Muscle layer of colon (tissue), 2 donors: ENCODE measurements around the gene DIP2C.
"Not testable (repeated sequence)": the region's sequence is repeated elsewhere in the genome, so short reads cannot be mapped to it uniquely, and the experiment has no call there.

Source experiments
- H3K27ac ChIP-seq: one replicate; pipeline ENCODE4 v1.7.0; 2013; ENCODE audit warnings: low read depth, mild to moderate bottlenecking, low read length, moderate library complexity
- H3K27me3 ChIP-seq, 2 donors: one replicate each; pipeline ENCODE4 v1.7.0; 2013; ENCODE audit warnings: low read length in 2 of 2, mild to moderate bottlenecking in 2 of 2; ENCODE audit not compliant: insufficient read depth in 2 of 2, control insufficient read depth in 1 of 2
- H3K36me3 ChIP-seq: one replicate; pipeline ENCODE4 v1.7.0; 2013; ENCODE audit warnings: mild to moderate bottlenecking, low read length; ENCODE audit not compliant: insufficient read depth
- H3K4me1 ChIP-seq: one replicate; pipeline ENCODE4 v1.7.0; 2013; ENCODE audit warnings: mild to moderate bottlenecking, low read length; ENCODE audit not compliant: insufficient read depth
- H3K4me3 ChIP-seq, 2 donors: one replicate each; pipeline ENCODE4 v1.7.0; 2013; ENCODE audit warnings: low read length in 2 of 2, low read depth in 1 of 2, mild to moderate bottlenecking in 1 of 2, moderate library complexity in 1 of 2
- H3K9ac ChIP-seq: one replicate; pipeline ENCODE4 v1.7.0; 2013; ENCODE audit warnings: low read length
- H3K9me3 ChIP-seq: one replicate; pipeline ENCODE4 v1.7.0; 2013; ENCODE audit warnings: mild to moderate bottlenecking, low read length
- donor health status: abdominal sarcoma.
- donor health status: Adenocarcinoma of cecum.

Gene DIP2C

DNA sequence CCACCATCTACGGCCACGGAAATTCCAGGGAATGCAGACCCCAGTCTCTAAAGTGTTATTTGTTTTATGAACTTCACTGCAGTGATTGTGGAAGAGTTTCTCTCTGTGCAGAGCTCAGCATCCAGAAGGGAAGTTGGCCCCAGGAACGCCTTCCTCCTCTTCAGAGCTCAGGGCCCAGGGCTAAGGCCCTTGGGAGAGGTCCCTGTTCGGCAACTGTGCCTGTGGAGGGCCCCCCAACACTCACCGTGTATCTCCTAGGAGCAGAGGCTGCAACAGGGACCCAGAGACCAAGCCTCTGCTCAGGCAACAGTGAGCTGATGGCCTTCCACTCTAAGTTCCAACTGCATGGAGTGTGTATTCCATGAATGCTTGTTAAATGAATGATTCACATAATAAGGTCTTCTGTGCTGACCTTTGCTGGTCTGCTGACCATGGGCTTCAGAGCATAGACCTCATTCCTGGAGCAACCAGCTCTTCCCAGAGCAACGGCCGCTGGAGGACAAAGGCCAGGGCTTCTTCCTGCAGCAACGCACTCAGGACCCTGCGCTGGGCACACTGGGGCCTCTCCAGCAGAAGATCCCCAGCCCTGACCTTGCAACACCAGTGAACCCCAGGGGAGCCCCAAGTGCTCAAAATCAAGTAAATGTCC lies 7.7 kb downstream of the DIP2C start:
- H3K4me1 ChIP-seq: peaks cover 42% of the 10 kb centered on the region
- no peak overlapping the region for H3K9ac ChIP-seq
- H3K9me3 ChIP-seq: no peaks in the 10 kb centered on the region
- no peak overlapping the region for H3K4me3 ChIP-seq
- H3K27me3 ChIP-seq: no peaks in the 10 kb centered on the region
- no peaks in the 10 kb centered on the region for H3K36me3 ChIP-seq
- H3K27ac ChIP-seq: peak overlapping the region; percentile 50

DNA sequence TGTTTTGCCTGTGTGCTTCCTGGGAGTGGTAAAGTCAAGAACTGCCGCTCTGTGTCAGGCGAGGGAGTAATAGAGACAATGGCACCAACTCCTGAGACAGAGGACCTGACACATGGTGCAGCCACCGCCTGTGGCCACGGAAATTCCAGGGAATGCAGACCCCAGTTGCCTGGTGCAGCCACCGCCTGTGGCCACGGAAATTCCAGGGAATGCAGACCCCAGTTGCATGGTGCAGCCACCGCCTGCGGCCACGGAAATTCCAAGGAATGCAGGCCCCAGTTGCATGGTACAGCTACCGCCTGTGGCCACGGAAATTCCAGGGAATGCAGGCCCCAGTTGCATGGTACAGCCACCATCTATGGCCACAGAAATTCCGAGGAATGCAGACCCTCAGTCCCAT lies 8.7 kb downstream of the DIP2C start:
- Histone ChIP-seq H3K4me1 (peaks cover 38% of the 10 kb centered on the region), H3K9ac (no peak overlapping the region)

DNA sequence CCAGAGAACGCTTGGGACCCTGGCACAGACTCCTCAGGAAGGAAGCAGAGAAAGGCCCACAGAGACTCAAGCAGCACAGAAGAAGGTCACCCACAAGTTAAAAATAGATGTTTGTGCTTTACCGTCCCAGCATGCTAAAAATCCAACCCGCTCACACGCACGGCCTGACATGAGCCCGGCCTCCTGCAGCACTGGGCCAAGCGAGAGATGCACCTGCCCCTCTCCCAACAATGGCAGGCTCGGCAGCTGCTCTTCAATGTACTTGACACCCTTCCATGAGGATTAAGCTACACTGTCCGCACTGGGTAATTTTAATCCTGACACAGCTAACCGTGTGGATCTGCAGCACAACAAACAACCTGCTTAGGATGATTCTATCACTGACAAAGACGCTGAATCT lies 9.3 kb downstream of the DIP2C start:
- H3K4me3 ChIP-seq: peak overlapping the region in 1 of 2 donors; percentile 16
- H3K4me1 ChIP-seq: peaks cover 38% of the 10 kb centered on the region
- H3K36me3 ChIP-seq: no peaks in the 10 kb centered on the region
- H3K9ac ChIP-seq: no peak overlapping the region
- peak overlapping the region; percentile 72 for H3K27ac ChIP-seq
- H3K27me3 ChIP-seq: no peaks in the 10 kb centered on the region
- H3K9me3 ChIP-seq: no peaks in the 10 kb centered on the region

More for the DNA sequence above, 8.7 kb downstream of the DIP2C start:
- peak overlapping the region in 1 of 2 donors; percentile 16 for H3K4me3 ChIP-seq
- H3K36me3 ChIP-seq: no peaks in the 10 kb centered on the region
- no peaks in the 10 kb centered on the region for H3K9me3 ChIP-seq
- peak overlapping the region; percentile 72 for H3K27ac ChIP-seq
- H3K27me3 ChIP-seq: no peaks in the 10 kb centered on the region

DNA sequence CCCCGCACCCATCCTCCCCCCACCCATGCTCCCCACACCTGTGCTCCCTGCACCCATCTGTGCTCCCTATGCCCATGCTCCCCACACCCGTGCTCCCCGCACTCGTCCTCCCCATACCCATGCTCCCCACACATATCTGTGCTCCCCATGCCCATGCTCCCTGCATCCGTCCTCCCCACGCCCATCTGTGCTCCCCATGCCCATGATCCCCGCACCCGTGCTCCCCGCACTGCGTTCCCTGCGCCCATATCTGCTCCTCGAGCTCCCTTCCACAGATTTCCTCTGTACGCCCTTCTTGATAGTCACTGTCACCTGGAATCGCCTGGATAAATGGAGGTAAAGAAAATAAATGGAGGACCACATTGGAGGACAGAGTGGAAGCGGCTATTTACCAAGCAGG lies 9.9 kb downstream of the DIP2C start:
- H3K27ac ChIP-seq: peak overlapping the region; percentile 72
- H3K27me3 ChIP-seq: no peaks in the 10 kb centered on the region
- no peaks in the 10 kb centered on the region for H3K36me3 ChIP-seq
- H3K4me3 ChIP-seq: peak overlapping the region in 1 of 2 donors; percentile 16
- H3K9ac ChIP-seq: no peak overlapping the region
- H3K4me1 ChIP-seq: peaks cover 37% of the 10 kb centered on the region
- no peaks in the 10 kb centered on the region for H3K9me3 ChIP-seq

DNA sequence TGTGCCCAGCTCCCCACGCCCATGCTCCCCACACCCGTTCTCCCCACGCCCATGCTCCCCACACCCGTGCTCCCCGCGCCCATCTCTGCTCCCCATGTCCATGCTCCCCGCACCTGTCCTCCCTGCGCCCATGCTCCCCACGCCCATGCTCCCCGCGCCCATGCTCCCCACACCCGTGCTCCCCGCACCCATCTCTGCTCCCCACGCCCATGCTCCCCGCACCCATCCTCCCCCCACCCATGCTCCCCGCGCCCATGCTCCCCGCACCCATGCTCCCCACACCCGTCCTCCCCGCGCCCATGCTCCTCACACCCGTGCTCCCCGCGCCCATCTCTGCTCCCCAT lies 10.8 kb downstream of the DIP2C start:
- H3K4me3 ChIP-seq, H3K36me3 ChIP-seq, H3K27ac ChIP-seq, H3K27me3 ChIP-seq, H3K9ac ChIP-seq, H3K9me3 ChIP-seq: not testable (repeated sequence)
- H3K4me1 ChIP-seq: peaks cover 34% of the 10 kb centered on the region

DNA sequence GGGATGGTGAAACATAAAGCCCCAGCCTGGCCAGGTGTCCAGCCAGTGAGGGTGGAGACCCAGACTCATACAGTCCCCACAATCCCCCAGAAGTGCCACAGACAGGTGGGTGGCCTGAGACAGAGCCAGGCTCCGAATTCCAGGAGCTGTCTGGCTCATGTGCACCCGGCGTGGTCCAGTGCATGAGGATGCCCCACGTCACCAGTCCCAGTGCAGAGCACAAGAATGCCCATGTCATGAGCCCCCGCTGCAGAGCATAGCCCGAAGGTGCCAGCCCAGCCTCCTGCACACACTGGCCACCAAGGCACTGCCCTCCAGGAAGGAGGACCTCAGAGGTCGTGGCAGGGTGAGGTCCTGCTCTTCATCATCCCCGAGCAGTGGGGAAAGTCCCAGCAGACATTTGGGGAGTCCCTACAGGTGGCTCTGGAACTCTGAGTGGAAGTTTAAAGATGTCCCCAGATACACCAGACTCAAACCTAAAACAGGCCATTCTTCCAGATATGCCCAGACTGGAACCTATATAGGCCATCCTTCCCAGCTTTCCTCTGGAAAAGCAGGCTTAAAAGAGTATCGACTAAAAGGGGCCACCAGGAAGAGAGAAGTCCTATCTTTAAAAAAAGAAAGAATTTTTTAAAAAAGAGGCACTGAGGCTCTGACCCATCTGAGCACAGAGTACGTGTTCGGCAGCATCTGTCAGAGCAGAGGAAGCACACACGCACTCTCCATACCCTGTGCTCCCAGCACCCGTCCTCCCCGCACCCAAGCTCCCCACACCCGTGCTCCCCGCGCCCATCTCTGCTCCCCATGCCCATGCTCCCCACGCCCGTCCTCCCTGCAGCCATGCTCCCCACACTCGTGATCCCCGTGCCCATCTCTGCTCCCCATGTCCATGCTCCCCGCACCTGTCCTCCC lies 11.5 kb downstream of the DIP2C start:
- peaks cover 37% of the 10 kb centered on the region for H3K4me1 ChIP-seq
- no peak overlapping the region for H3K4me3 ChIP-seq
- no peak overlapping the region for H3K9ac ChIP-seq
- no peaks in the 10 kb centered on the region for H3K27me3 ChIP-seq
- H3K36me3 ChIP-seq: no peaks in the 10 kb centered on the region
- no peaks in the 10 kb centered on the region for H3K9me3 ChIP-seq
- H3K27ac ChIP-seq: peak overlapping the region; percentile 31

DNA sequence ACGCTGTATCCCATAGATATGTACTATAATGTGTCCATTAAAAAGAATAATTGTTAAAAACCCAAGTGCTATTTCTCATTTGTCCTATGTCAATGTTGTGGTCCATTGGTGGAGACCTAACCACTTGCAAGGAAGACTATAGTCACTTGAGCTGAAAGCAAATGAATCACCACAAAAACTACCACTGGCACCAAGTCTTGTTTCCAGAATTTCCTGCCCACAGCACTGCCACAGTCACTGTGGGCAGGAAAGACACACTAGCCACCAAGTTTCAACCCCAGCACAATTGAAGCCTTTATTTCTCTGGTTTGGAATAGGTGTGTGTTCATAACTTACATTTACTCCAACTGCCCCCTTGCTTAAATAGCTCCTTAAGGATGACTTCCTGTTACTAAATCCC lies 12.4 kb downstream of the DIP2C start:
- Histone ChIP-seq H3K4me1 (peaks cover 42% of the 10 kb centered on the region), H3K9ac (no peak overlapping the region), H3K4me3 (no peak overlapping the region), H3K36me3 (no peaks in the 10 kb centered on the region), H3K27me3 (no peaks in the 10 kb centered on the region), H3K27ac (peak overlapping the region; percentile 31), H3K9me3 (no peaks in the 10 kb centered on the region)

DNA sequence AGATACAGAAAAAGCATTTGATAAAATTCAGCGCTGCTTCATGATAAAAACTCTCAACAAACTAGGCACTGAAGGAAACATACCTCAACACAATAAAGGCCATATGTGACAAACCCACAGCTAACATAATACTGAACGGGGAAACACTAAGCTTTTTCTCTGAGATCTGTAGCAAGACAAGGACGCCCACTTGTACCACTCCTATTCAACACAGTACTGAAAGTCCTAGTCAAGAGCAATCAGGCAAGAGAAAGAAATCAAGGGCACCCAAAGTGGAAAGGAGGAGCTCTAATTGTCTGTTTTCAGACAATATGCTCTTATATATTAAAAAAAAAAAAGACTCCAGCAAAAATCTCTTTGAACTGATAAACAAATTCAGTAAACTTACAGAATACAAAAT lies 13.3 kb downstream of the DIP2C start:
- H3K27me3 ChIP-seq: no peaks in the 10 kb centered on the region
- H3K9me3 ChIP-seq: no peaks in the 10 kb centered on the region
- no peaks in the 10 kb centered on the region for H3K36me3 ChIP-seq
- peaks cover 37% of the 10 kb centered on the region for H3K4me1 ChIP-seq
- no peak overlapping the region for H3K27ac ChIP-seq
- no peak overlapping the region for H3K4me3 ChIP-seq
- H3K9ac ChIP-seq: no peak overlapping the region

DNA sequence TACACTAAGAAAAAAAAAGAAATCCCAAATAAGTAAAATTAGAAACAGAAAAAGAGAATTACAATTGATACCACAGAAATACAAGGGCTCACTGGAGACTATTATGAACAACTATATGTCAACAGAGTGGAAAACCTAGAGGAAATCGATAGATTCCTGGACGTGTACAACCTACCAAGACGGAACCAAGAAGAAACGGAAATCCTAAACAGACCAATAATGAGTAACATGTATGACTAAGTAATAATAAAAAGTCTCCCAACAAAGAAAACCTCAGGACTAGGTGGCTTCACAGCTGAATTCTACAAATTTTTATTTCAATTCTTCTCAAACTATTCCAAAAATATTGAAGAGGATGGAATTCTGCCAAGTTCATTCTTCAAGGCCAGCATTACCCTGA lies 13.9 kb downstream of the DIP2C start:
- Histone ChIP-seq H3K9me3 (no peaks in the 10 kb centered on the region), H3K9ac (no peak overlapping the region), H3K27me3 (no peaks in the 10 kb centered on the region), H3K4me3 (no peak overlapping the region), H3K36me3 (no peaks in the 10 kb centered on the region), H3K4me1 (peaks cover 30% of the 10 kb centered on the region), H3K27ac (no peak overlapping the region)

DNA sequence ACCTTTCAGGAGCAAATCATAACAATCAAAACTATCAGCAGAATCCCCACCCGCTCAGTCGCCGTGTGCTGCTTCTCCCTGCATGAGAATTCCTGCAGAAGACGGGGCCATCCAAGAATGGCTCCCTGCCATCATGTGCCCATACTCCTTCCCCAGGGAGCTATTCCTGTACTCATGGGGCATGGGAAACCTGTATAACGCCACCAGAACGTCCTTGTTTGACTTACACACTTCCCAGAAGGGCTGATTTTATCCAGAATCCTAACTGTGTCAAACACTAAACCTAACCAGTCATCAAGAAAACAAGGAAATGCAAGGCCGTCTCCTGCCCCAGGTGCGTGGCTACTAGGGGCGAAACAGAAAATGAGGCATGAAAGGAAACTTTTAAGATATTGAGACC lies 16.0 kb downstream of the DIP2C start:
- H3K27ac ChIP-seq: peak overlapping the region; percentile 27
- H3K36me3 ChIP-seq: no peaks in the 10 kb centered on the region
- H3K9me3 ChIP-seq: no peaks in the 10 kb centered on the region
- no peak overlapping the region for H3K4me3 ChIP-seq
- H3K9ac ChIP-seq: no peak overlapping the region
- peaks cover 34% of the 10 kb centered on the region for H3K4me1 ChIP-seq
- H3K27me3 ChIP-seq: no peaks in the 10 kb centered on the region

DNA sequence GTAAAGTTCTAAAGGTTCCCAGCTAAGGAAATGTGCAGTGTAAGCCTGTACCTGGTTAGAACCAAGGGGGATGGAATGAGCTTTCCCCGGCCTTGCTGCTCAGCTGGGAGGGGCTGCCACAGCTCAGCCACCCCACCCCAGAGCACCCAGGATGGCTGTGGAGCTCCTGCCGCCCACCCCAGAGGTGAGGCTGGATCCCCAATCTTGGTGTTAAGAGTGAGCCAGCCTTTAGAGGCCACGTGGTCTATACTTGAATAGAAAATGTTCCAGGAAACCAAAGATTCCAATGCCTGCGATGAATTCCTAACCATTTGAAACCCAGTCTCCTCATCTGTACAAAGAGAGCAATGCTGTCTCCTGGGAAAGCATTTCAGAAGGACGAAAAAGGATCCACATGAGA lies 16.5 kb downstream of the DIP2C start:
- no peaks in the 10 kb centered on the region for H3K9me3 ChIP-seq
- H3K36me3 ChIP-seq: no peaks in the 10 kb centered on the region
- peak overlapping the region; percentile 27 for H3K27ac ChIP-seq
- H3K9ac ChIP-seq: no peak overlapping the region
- H3K4me3 ChIP-seq: no peak overlapping the region
- peaks cover 36% of the 10 kb centered on the region for H3K4me1 ChIP-seq
- no peaks in the 10 kb centered on the region for H3K27me3 ChIP-seq
